Liver (tissue), 9 donors: ENCODE results near the gene NR4A2. TPM values are rescaled to one million over a fixed set of nuclear protein-coding genes. Genes with fewer than 3 reads are reported as not detected.

ENCODE experiments used
- DNase-seq: peaks from one replicate; pipeline ENCODE4 v3.0.0-alpha.2; 2017; ENCODE audit warnings: low spot score
- H3K27ac ChIP-seq, 2 donors: one replicate each; pipeline ENCODE4 v1.7.0; 2013; ENCODE audit warnings: inconsistent platforms in 2 of 2, low read length in 2 of 2, control low read depth in 1 of 2, low read depth in 1 of 2, mild to moderate bottlenecking in 1 of 2
- H3K27me3 ChIP-seq, 4 donors: one replicate each; pipeline versions ENCODE4 v1.6.1 to v1.7.0; 2013; ENCODE audit warnings: low read length in 3 of 4, inconsistent platforms in 1 of 4, mild to moderate bottlenecking in 1 of 4, moderate library complexity in 1 of 4; ENCODE audit not compliant: control insufficient read depth in 4 of 4, insufficient read depth in 4 of 4
- H3K36me3 ChIP-seq, 4 donors: one replicate each; pipeline versions ENCODE4 v1.6.1 to v1.7.0; 2013; ENCODE audit warnings: low read length in 3 of 4, mild to moderate bottlenecking in 3 of 4, low read depth in 1 of 4, moderate library complexity in 1 of 4; ENCODE audit not compliant: control insufficient read depth in 4 of 4, insufficient read depth in 3 of 4
- H3K4me1 ChIP-seq, 4 donors: one replicate each; pipeline versions ENCODE4 v1.6.1 to v1.7.0; 2013; ENCODE audit warnings: low read length in 3 of 4, mild to moderate bottlenecking in 3 of 4, moderate library complexity in 1 of 4; ENCODE audit not compliant: control insufficient read depth in 4 of 4, insufficient read depth in 4 of 4
- H3K4me3 ChIP-seq, 3 donors: one replicate each; pipeline versions ENCODE4 v1.6.1 to v1.7.0; 2013; ENCODE audit warnings: low read length in 3 of 3, control low read depth in 1 of 3, low read depth in 1 of 3, mild to moderate bottlenecking in 1 of 3
- H3K9ac ChIP-seq, 2 donors: one replicate each; pipeline ENCODE4 v1.7.0; 2013; ENCODE audit warnings: low read length in 2 of 2, mild to moderate bottlenecking in 2 of 2, moderate library complexity in 2 of 2, control low read depth in 1 of 2, low read depth in 1 of 2
- H3K9me3 ChIP-seq, 4 donors: one replicate each; pipeline versions ENCODE4 v1.6.1 to v1.7.0; 2013; ENCODE audit warnings: low read length in 3 of 4; ENCODE audit not compliant: control insufficient read depth in 4 of 4
- ATF3 ChIP-seq: IDR thresholded peaks from 2 replicates; pipeline ENCODE4 v1.6.1; 2016; ENCODE audit warnings: antibody characterized with exemption
- CTCF ChIP-seq: fragments of 150-350 bp; IDR thresholded peaks from 2 replicates; pipeline ENCODE4 v1.5.1; 2017; ENCODE audit warnings: improper control_type of control experiment, low read depth, low read length; ENCODE audit not compliant: missing input control
- EGR1 ChIP-seq, 2 donors: IDR thresholded peaks; 2 replicates each; pipeline ENCODE4 v1.6.1; 2016 to 2018; ENCODE audit warnings: antibody characterized with exemption in 2 of 2, low read depth in 2 of 2
- FOXA1 ChIP-seq: IDR thresholded peaks from 2 replicates; pipeline ENCODE4 v1.6.1; 2016; ENCODE audit warnings: antibody characterized with exemption
- FOXA2 ChIP-seq: IDR thresholded peaks from 2 replicates; pipeline ENCODE4 v1.6.1; 2016; ENCODE audit warnings: antibody characterized with exemption
- GABPA ChIP-seq, 2 donors: IDR thresholded peaks in 1 of 2; conservative IDR thresholded peaks in 1 of 2; 2 replicates each; pipeline ENCODE4 v1.6.1; 2016; ENCODE audit warnings: antibody characterized with exemption in 2 of 2, mild to moderate bottlenecking in 1 of 2, moderate library complexity in 1 of 2
- HNF4A ChIP-seq, 2 donors: conservative IDR thresholded peaks; 2 replicates each; pipeline ENCODE4 v1.6.1; 2016; ENCODE audit warnings: antibody characterized with exemption in 2 of 2, mild to moderate bottlenecking in 2 of 2
- HNF4G ChIP-seq: IDR thresholded peaks from 2 replicates; pipeline ENCODE4 v1.6.1; 2016; ENCODE audit warnings: antibody characterized with exemption
- JUND ChIP-seq, 2 donors: IDR thresholded peaks; 2 replicates each; pipeline ENCODE4 v1.6.1; 2016; ENCODE audit warnings: antibody characterized with exemption in 2 of 2
- MAX ChIP-seq: IDR thresholded peaks from 2 replicates; pipeline ENCODE4 v1.6.1; 2016; ENCODE audit warnings: antibody characterized with exemption
- NR2F2 ChIP-seq: IDR thresholded peaks from 2 replicates; pipeline ENCODE4 v1.6.1; 2016; ENCODE audit warnings: antibody characterized with exemption
- RAD21 ChIP-seq, 2 donors: IDR thresholded peaks; 2 replicates each; pipeline ENCODE4 v1.6.1; 2016; ENCODE audit warnings: antibody characterized with exemption in 2 of 2, mild to moderate bottlenecking in 2 of 2
- REST ChIP-seq: IDR thresholded peaks from 2 replicates; pipeline ENCODE4 v1.6.1; 2016; ENCODE audit warnings: antibody characterized with exemption, mild to moderate bottlenecking
- RXRA ChIP-seq, 2 donors: IDR thresholded peaks; 2 replicates each; pipeline ENCODE4 v1.6.1; 2017 to 2018; ENCODE audit warnings: antibody characterized with exemption in 2 of 2, mild to moderate bottlenecking in 1 of 2
- SP1 ChIP-seq: IDR thresholded peaks from 2 replicates; pipeline ENCODE4 v1.6.1; 2018; ENCODE audit warnings: antibody characterized with exemption, mild to moderate bottlenecking
- TAF1 ChIP-seq: conservative IDR thresholded peaks from 2 replicates; pipeline ENCODE4 v1.6.1; 2016; ENCODE audit warnings: antibody characterized with exemption, mild to moderate bottlenecking
- YY1 ChIP-seq: IDR thresholded peaks from 2 replicates; pipeline ENCODE4 v1.6.1; 2016; ENCODE audit warnings: antibody characterized with exemption, mild to moderate bottlenecking
- ZBTB33 ChIP-seq: IDR thresholded peaks from 2 replicates; pipeline ENCODE4 v1.6.1; 2016; ENCODE audit warnings: antibody characterized with exemption
- WGBS: extraction: QIAGEN DNeasy Blood & Tissue Kit; methylation state at CpG from one replicate; pipeline ENCODE4 v1.1.7; 2013; 5-methylcytosine and 5-hydroxymethylcytosine counted together
- polyA plus RNA-seq, 2 donors: library from polyadenylated mRNA; stranded (reverse) in 1 of 2; unstranded in 1 of 2; fragments of 200-250 nt in 1 of 2; fragments of >200 nt in 1 of 2; fragmentation: Nextera tagmentation in 1 of 2; extraction: Ambion mirVana in 1 of 2; gene quantifications; one replicate each; pipeline versions ENCODE4 v1.2.1 to v1.2.3, GENCODE V29; 2013 to 2015
- total RNA-seq, 2 donors: library from RNA; depleted of rRNA; stranded (reverse); fragments of >200 nt; gene quantifications; one replicate each; pipeline ENCODE4 v1.2.3, GENCODE V29; 2014
- donor health status: healthy.
- donor health status: healthy.
- donor health status: healthy.
- donor health status: healthy.
- donor health status: healthy.

Gene NR4A2
- total and polyA plus RNA-seq, 4 donors, result 0.08 to 0.96 (median 0.25) TPM

- TF ChIP-seq RXRA (IDR thresholded peaks at IDR 0.05) (no peak), MAX (no peak), GABPA (IDR thresholded peaks at IDR 0.05 in 1 of 2, conservative IDR thresholded peaks at IDR 0.05 in 1 of 2) (no peak), ZBTB33 (no peak), FOXA1 (no peak), HNF4A (conservative IDR thresholded peaks at IDR 0.05) (no peak), YY1 (no peak), NR2F2 (no peak), FOXA2 (no peak), HNF4G (no peak), JUND (IDR thresholded peaks at IDR 0.05) (no peak), CTCF (no peak), REST (no peak), ATF3 (no peak), SP1 (no peak), TAF1 (no peak), EGR1 (IDR thresholded peaks at IDR 0.05; ENCODE audit: low read depth in 2 of 2) (no peak), RAD21 (IDR thresholded peaks at IDR 0.05) (no peak)
- Histone ChIP-seq H3K27me3 (no peaks in the 10 kb centered on the region), H3K9me3 (no peaks in the 10 kb centered on the region), H3K4me1 (peaks cover 0 to 14% (median 4%) of the 10 kb centered on the region in 4 donors), H3K9ac (peak overlapping the region; percentile 60 to 91), H3K4me3 (peak overlapping the region; percentile 68 to 98 (median 71)), H3K27ac (peak overlapping the region; percentile 86 to 92), H3K36me3 (no peaks in the 10 kb centered on the region)
- WGBS, result 47% methylated on average over 6 of the region's 6 CpGs
- DNase-seq, result no peak
Observed at GRCh38 chr2:156343096-156343939, 10.8 kb upstream of the NR4A2 start.
